ENCODE results near the gene ZG16.
"Not testable (repeated sequence)": the region's sequence is repeated elsewhere in the genome, so short reads cannot be mapped to it uniquely, and the experiment has no call there.

ZG16 gene

DNA sequence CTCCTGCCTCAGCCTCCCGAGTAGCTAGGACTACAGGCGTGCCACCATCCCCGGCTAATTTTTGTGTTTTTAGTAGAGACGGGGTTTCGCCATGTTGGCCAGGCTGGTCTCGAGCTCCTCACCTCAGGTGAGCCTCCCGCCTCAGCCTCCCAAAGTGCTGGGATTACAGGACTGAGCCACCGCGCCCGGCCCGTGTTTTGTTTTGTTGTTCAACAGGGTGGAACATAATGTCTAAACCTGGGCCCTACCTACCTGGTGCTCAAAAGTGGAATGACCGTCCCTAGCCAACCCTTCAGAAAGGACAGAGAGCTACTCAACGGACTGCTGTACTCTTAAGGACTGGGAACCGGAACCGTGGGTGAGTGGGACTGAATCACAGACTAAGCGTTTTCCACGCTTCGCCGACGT, 11.7 kb downstream of the ZG16 start:
- no peak for DNase-seq (ENCODE audit: low spot score)

GRCh38 chr16:29790183-29790948, 12.3 kb downstream of the ZG16 start, which contains the start of gene KIF22:
Gene KIF22 (plus strand): TSS chr16:29790751. CDS start chr16:29790760, 9 bp downstream.
- DNase-seq (ENCODE audit: low spot score), result peak; percentile 99

DNA sequence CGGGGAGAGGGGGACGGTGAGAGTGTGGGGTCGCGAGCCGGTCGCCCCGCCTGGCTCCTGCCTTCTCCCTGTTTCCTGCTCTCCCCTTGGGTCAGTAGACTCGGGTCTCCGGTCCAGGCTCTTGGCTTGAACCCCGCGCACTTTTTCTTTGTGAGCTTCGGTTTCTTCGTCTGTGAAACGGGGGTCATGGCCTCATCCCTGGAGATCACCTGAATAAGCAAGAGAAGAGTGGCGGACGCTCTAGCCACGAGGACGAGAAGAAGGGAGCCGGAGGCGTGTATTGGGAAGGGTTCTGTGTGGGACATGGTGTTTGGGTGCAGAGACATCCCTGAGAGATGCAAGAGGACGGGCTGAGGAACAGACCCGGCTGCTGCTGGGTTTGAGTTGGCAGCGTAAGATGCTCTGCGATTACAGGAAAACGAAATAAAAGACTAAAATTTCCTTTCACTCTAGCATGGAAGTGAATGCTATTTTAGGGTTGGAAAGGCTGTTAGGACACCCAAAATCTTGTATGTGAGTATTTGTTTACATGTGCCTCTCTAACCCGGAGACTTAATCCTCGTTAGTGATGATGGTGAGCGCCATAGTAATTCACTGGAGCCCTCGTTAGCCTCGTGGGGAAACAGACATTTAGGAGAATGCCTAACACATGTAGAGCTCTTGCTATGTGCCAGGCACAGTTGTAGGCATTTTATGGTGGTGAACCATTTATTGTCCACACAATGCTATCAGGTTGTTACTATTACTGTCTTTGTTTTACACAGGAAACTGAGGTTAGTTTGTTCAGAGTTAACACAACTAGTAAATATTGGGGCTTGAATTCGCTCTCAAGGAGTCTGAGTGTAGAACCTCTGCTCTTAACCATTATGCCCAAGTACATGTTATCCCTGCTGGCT, 13.1 kb downstream of the ZG16 start:
- DNase-seq (ENCODE audit: low spot score), result no peak

GRCh38 chr16:29791845-29792807, 14.1 kb downstream of the ZG16 start:
- DNase-seq (ENCODE audit: low spot score), result no peak

- DNase-seq (ENCODE audit: low spot score), result not testable (repeated sequence)
Measured at GRCh38 chr16:29793153-29793552, 15.1 kb downstream of the ZG16 start.

DNA sequence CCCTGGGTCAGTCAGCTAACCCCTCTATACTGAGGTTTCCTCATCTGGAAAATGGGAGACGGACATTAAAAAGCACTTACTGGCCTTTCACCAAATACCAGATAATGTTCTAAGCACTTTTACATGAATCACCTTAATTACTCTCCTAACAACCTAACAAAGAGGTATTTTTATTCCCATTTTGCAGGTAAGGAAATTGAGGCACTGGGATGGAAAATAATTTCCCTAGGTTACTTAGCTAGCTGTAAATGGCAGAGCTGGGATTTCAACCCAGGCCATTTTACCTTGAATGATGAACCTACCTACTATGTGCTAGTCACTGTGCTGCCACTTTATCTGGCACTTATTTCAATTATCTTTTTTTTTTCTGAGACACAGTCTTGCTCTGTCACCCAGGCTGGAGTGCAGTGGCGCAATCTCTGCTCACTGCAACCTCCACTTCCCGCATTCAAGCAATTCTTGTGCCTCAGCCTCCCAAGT, 16.2 kb downstream of the ZG16 start:
- no peak for DNase-seq (ENCODE audit: low spot score)

DNA sequence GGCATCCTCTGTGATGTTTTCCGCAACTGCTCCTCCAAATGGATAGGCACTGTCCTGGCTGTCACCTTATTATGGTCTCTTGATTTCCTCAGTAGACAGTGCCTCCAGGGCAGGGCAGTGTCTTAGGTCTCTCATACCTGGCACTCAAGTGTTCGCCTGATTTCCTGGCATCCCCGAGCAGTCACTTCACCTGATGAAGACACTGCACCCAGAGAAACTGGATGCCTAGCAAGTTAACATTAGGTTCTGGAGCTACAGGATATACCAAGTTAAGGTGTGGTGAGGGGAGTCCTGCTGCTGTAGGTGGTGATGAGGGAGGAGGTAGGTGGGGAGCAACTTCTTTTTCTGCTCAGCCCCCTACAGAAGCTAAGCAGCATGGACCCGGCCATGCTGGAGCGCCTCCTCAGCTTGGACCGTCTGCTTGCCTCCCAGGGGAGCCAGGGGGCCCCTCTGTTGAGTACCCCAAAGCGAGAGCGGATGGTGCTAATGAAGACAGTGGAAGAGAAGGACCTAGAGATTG, 24.4 kb downstream of the ZG16 start:
- no peak for DNase-seq (ENCODE audit: low spot score)

DNA sequence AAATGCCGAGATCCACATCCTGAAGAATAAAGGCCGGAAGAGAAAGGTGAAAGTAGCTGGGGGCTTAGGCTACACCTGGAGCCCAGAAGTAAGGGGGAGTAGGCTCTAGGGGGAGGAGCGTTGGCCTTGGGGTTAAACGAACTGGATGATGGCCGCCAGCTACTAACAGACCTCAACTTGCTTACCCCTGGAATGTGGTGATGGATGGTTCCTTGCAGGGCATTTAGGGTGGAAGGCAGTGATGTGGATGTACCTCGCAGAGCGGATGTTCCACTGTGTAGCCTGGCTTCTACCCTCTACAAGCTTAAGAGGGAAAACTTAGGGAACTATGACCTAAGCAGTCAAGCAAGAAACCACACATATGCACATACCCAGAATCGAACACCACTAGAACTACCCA, 26.0 kb downstream of the ZG16 start:
- DNase-seq (ENCODE audit: low spot score), result no peak

DNA sequence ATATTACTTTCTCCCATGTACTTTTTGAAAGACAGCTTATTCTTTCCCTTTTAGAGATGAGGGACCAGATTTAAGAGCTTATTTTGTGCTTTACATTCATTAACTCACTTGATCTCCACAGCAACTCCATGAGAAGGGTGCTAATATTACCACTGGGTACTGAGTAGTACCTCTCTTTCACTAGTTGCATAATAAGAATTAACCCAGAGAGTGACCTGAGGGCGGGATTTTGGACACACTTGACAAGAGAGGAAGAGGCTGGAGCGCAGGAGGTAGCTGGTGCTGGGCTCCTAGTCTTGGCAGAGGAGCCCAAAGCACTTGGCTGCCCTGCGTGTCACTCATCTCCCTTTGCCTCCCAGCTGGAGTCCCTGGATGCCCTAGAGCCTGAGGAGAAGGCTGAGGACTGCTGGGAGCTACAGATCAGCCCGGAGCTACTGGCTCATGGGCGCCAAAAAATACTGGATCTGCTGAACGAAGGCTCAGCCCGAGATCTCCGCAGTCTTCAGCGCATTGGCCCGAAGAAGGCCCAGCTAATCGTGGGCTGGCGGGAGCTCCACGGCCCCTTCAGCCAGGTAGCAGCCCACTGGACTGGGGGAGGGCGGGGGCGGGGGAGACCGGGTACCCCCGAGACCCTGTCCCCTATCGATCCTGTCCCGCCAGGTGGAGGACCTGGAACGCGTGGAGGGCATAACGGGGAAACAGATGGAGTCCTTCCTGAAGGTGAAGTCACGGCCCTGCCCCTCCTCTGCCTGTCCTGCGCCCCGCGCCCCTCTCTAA, 26.6 kb downstream of the ZG16 start:
- no peak for DNase-seq (ENCODE audit: low spot score)

GRCh38 chr16:29805232-29806098, 27.4 kb downstream of the ZG16 start:
- DNase-seq (ENCODE audit: low spot score), result peak; percentile 96

GRCh38 chr16:29806099-29806579, 28.1 kb downstream of the ZG16 start, which contains the start of gene MAZ:
Gene MAZ (plus strand): TSS chr16:29806529. CDS start chr16:29806702, 173 bp downstream.
- DNase-seq (ENCODE audit: low spot score), result peak; percentile 89

DNA sequence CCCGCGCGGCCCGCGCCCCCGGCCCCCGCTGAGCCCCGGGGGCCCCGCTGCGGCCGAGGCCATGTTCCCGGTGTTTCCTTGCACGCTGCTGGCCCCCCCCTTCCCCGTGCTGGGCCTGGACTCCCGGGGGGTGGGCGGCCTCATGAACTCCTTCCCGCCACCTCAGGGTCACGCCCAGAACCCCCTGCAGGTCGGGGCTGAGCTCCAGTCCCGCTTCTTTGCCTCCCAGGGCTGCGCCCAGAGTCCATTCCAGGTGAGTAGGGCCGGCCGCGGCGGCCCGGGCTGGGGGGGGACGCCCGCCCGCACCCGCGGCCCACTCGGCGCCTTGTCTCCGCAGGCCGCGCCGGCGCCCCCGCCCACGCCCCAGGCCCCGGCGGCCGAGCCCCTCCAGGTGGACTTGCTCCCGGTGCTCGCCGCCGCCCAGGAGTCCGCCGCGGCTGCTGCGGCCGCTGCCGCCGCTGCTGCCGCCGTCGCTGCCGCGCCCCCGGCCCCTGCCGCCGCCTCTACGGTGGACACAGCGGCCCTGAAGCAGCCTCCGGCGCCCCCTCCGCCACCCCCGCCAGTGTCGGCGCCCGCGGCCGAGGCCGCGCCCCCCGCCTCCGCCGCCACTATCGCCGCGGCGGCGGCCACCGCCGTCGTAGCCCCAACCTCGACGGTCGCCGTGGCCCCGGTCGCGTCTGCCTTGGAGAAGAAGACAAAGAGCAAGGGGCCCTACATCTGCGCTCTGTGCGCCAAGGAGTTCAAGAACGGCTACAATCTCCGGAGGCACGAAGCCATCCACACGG, 28.8 kb downstream of the ZG16 start:
- no peak for DNase-seq (ENCODE audit: low spot score)

DNA sequence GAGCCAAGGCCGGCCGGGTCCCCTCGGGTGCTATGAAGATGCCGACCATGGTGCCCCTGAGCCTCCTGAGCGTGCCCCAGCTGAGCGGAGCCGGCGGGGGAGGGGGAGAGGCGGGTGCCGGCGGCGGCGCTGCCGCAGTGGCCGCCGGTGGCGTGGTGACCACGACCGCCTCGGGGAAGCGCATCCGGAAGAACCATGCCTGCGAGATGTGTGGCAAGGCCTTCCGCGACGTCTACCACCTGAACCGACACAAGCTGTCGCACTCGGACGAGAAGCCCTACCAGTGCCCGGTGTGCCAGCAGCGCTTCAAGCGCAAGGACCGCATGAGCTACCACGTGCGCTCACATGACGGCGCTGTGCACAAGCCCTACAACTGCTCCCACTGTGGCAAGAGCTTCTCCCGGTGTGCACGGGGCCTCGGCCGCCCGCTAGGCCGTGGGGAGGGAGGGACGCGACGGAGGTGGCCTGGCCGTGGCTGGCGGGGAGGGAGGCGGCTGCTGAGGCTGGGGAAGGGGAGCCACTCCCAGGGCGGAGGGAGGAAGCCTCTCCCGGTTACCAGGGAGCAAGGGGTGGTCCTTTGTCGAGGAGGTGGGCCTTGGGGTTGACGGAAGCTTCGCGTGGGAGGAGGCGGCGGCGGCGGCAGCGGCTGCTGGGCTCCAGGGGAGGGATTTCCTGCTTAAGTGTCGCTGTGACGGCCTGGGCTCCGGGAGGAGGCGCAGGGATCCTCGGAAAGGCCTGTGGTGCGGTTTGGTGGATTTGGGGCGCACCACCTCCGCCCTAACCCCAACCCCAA, 29.6 kb downstream of the ZG16 start:
- DNase-seq (ENCODE audit: low spot score), result peak; percentile 87

DNA sequence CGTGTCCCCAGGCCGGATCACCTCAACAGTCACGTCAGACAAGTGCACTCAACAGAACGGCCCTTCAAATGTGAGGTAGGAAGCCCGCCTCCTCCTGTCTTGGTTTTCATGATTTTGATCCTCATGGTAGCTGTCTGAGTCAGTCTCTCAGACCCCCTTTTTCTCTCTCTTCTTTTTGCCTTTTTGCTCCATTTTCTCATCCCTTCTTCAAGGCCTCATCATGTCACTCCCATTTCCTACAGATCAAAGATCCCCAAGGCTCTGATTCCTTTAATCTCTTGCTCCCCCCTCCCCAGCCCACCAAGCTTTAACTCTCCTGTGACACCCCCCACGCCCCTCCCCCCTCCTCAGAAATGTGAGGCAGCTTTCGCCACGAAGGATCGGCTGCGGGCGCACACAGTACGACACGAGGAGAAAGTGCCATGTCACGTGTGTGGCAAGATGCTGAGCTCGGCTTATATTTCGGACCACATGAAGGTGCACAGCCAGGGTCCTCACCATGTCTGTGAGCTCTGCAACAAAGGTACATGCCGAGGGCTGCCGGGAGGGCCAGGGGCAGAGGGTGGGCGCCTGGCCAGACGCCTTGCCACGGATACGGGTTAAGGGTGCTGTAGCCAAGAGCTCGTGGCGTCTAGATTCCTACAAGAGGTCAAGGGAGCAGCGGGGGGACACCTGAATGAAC, 30.3 kb downstream of the ZG16 start:
- DNase-seq (ENCODE audit: low spot score), result no peak

- no peak for DNase-seq (ENCODE audit: low spot score)
Measured at GRCh38 chr16:29809031-29809747, 31.1 kb downstream of the ZG16 start.

Data from hepatic stellate cell (primary cell).